ENCODE data around the gene SH3PXD2B.

- no peak for TF ChIP-seq CTCF (conservative IDR thresholded peaks at IDR 0.05 in 1 of 2, IDR thresholded peaks at IDR 0.05 in 1 of 2; ENCODE audit: low read depth in 1 of 2, low read length in 2 of 2)
- no peak for TF ChIP-seq EZH2 (IDR thresholded peaks at IDR 0.05; ENCODE audit: low read length, missing control alignments)
Measured at GRCh38 chr5:172371684-172372083, 82.6 kb downstream of the SH3PXD2B start.
